Suprapubic skin (tissue), 4 donors: ENCODE results near the gene CCS. TPM values are rescaled to one million over a fixed set of nuclear protein-coding genes. Genes with fewer than 3 reads are reported as not detected.

Source experiments
- DNase-seq, 2 donors: peaks; one replicate each; pipeline ENCODE4 v3.0.0-alpha.2; 2019; ENCODE audit warnings: low spot score in 2 of 2
- H3K27ac ChIP-seq: fragments of 200-600 bp; sonication (generic); one replicate; pipeline ENCODE4 v1.5.1; 2019
- H3K27me3 ChIP-seq: fragments of 200-600 bp; sonication (generic); one replicate; pipeline ENCODE4 v1.5.1; 2019
- H3K36me3 ChIP-seq: fragments of 200-600 bp; sonication (generic); one replicate; pipeline ENCODE4 v1.5.1; 2019
- H3K4me1 ChIP-seq: fragments of 200-600 bp; sonication (generic); one replicate; pipeline ENCODE4 v1.5.1; 2019
- H3K4me3 ChIP-seq: fragments of 200-600 bp; sonication (generic); one replicate; pipeline ENCODE4 v1.5.1; 2019; ENCODE audit warnings: mild to moderate bottlenecking
- H3K9me3 ChIP-seq: fragments of 200-600 bp; sonication (generic); one replicate; pipeline ENCODE4 v1.5.1; 2019
- CTCF ChIP-seq, 2 donors: fragments of 200-600 bp in 1 of 2; fragments of 450-650 bp in 1 of 2; sonication (generic) in 1 of 2; IDR thresholded peaks; one replicate each; pipeline ENCODE4 v1.5.1; 2016 to 2019; ENCODE audit warnings: antibody characterized with exemption in 2 of 2, mild to moderate bottlenecking in 1 of 2, moderate library complexity in 1 of 2
- EP300 ChIP-seq: sonication (generic); formaldehyde crosslinking; IDR thresholded peaks from one replicate; pipeline ENCODE4 v1.6.1; 2017; ENCODE audit warnings: antibody characterized with exemption
- POLR2A ChIP-seq, 2 donors: fragments of 450-650 bp; IDR thresholded peaks; one replicate each; pipeline ENCODE4 v1.6.1; 2017; ENCODE audit warnings: antibody characterized with exemption in 2 of 2, mild to moderate bottlenecking in 2 of 2, moderate library complexity in 2 of 2
- POLR2AphosphoS5 ChIP-seq, 3 donors: sonication (generic); formaldehyde crosslinking; IDR thresholded peaks; one replicate each; pipeline ENCODE4 v1.6.1; 2017; ENCODE audit warnings: antibody characterized with exemption in 3 of 3
- WGBS: methylation state at CpG from one replicate; pipeline ENCODE4 v1.1.5; 2018; 5-methylcytosine and 5-hydroxymethylcytosine counted together
- total RNA-seq, 4 donors: library from RNA; depleted of rRNA; stranded (reverse); fragments of >200 nt; gene quantifications; one replicate each; pipeline ENCODE4 v1.1.0, GENCODE V29; 2016

CCS gene
- total RNA-seq, 4 donors from 2014 or later: 14.1 to 36.3 (median 20.2) TPM

DNA sequence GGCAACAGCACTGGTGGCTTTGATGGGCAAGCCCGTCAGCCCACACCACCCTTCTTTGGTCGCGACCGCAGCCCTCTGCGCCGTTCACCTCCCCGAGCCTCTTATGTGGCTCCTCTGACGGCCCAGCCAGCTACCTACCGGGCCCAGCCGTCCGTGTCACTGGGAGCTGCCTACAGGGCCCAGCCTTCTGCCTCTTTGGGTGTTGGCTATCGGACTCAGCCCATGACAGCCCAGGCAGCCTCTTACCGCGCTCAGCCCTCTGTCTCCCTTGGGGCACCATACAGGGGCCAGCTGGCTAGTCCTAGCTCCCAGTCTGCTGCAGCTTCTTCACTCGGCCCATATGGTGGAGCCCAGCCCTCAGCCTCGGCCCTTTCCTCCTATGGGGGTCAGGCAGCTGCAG is 31.5 kb downstream of the CCS start:
- Histone ChIP-seq H3K27me3 (no peaks in the 10 kb centered on the region), H3K4me3 (no peak overlapping the region), H3K9me3 (no peaks in the 10 kb centered on the region), H3K36me3 (peaks cover 64% of the 10 kb centered on the region), H3K27ac (no peak overlapping the region), H3K4me1 (peaks cover 33% of the 10 kb centered on the region)
- DNase-seq: no peak
- WGBS: 87% methylated on average over 6 of the region's 16 CpGs
- TF ChIP-seq EP300 (no peak), POLR2A (IDR thresholded peaks at IDR 0.05) (no peak), POLR2AphosphoS5 (IDR thresholded peaks at IDR 0.05) (no peak), CTCF (IDR thresholded peaks at IDR 0.05) (no peak)

DNA sequence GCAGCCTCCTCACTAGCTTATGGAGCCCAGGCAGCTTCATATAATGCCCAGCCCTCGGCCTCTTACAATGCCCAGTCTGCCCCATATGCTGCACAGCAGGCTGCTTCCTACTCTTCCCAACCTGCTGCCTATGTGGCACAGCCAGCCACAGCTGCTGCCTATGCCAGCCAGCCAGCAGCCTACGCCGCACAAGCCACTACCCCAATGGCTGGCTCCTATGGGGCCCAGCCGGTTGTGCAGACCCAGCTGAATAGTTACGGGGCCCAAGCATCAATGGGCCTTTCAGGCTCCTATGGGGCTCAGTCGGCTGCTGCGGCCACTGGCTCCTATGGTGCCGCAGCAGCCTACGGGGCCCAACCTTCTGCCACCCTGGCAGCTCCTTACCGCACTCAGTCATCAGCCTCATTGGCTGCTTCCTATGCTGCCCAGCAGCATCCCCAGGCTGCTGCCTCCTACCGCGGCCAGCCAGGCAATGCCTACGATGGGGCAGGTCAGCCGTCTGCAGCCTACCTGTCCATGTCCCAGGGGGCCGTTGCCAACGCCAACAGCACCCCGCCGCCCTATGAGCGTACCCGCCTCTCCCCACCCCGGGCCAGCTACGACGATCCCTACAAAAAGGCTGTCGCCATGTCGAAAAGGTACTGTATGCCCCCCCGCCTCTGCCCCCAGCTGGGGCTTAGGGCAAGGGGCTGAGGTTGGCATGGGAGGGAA is 32.2 kb downstream of the CCS start:
- Histone ChIP-seq H3K27me3 (no peaks in the 10 kb centered on the region), H3K9me3 (no peaks in the 10 kb centered on the region), H3K4me3 (no peak overlapping the region), H3K27ac (no peak overlapping the region), H3K4me1 (peaks cover 26% of the 10 kb centered on the region), H3K36me3 (peaks cover 70% of the 10 kb centered on the region)
- TF ChIP-seq POLR2AphosphoS5 (IDR thresholded peaks at IDR 0.05): no peak
- TF ChIP-seq EP300: no peak
- TF ChIP-seq POLR2A (IDR thresholded peaks at IDR 0.05): no peak
- no peak for DNase-seq
- 94% methylated on average over 17 of the region's 26 CpGs for WGBS

GRCh38 chr11:66625752-66626149 is 32.8 kb downstream of the CCS start:
- no peaks in the 10 kb centered on the region for H3K9me3 ChIP-seq
- peaks cover 72% of the 10 kb centered on the region for H3K36me3 ChIP-seq
- no peak for TF ChIP-seq POLR2AphosphoS5 (IDR thresholded peaks at IDR 0.05)
- TF ChIP-seq CTCF (IDR thresholded peaks at IDR 0.05): no peak
- no peak for TF ChIP-seq EP300
- no peak for TF ChIP-seq POLR2A (IDR thresholded peaks at IDR 0.05)
- H3K27me3 ChIP-seq: no peaks in the 10 kb centered on the region
- peaks cover 21% of the 10 kb centered on the region for H3K4me1 ChIP-seq
- WGBS: 96% methylated on average over 9 of the region's 9 CpGs
- no peak overlapping the region for H3K4me3 ChIP-seq
- H3K27ac ChIP-seq: no peak overlapping the region
- DNase-seq: no peak

DNA sequence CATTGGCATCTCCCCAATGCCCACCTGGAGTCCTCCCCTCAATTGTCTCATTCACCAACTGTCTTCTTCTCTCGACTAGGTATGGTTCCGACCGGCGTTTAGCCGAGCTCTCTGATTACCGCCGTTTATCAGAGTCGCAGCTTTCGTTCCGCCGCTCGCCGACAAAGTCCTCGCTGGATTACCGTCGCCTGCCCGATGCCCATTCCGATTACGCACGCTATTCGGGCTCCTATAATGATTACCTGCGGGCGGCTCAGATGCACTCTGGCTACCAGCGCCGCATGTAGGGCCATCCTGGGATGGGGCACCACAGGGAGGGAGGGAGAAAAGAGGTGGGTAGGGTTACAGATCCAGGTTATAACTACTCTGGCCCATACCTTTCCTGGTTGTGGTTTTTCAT is 33.4 kb downstream of the CCS start:
- 95% methylated on average over 25 of the region's 25 CpGs for WGBS
- TF ChIP-seq POLR2A (IDR thresholded peaks at IDR 0.05) (no peak), EP300 (no peak), CTCF (IDR thresholded peaks at IDR 0.05) (no peak), POLR2AphosphoS5 (IDR thresholded peaks at IDR 0.05) (no peak)
- peaks cover 15% of the 10 kb centered on the region for H3K4me1 ChIP-seq
- H3K9me3 ChIP-seq: no peaks in the 10 kb centered on the region
- H3K36me3 ChIP-seq: peaks cover 72% of the 10 kb centered on the region
- DNase-seq: no peak
- H3K27ac ChIP-seq: no peak overlapping the region
- H3K27me3 ChIP-seq: no peaks in the 10 kb centered on the region
- no peak overlapping the region for H3K4me3 ChIP-seq

DNA sequence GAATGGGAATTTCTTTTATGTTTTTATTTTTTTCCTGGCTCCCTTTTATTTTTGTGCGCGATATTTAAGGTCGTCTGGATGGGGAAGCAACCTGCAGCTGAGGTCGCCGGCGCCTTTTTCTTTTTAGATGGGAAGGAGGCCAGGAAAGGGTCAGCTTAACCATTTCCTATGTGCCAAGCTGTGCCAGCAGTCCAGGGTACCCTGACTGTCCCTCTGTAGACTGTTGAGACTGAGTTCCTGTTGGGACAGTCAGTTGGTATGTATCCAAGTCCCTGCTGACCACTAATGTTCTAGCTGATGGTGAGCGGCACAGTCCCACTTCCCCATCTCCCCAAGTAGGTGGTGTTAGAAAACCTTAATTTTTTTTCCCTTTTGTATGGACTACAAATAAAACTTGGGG is 33.9 kb downstream of the CCS start:
- TF ChIP-seq CTCF (IDR thresholded peaks at IDR 0.05): no peak
- TF ChIP-seq POLR2AphosphoS5 (IDR thresholded peaks at IDR 0.05): no peak
- no peak for TF ChIP-seq EP300
- TF ChIP-seq POLR2A (IDR thresholded peaks at IDR 0.05): no peak
- Histone ChIP-seq H3K36me3 (peaks cover 72% of the 10 kb centered on the region), H3K27ac (no peak overlapping the region), H3K4me1 (peaks cover 14% of the 10 kb centered on the region), H3K27me3 (no peaks in the 10 kb centered on the region), H3K4me3 (no peak overlapping the region), H3K9me3 (no peaks in the 10 kb centered on the region)
- WGBS: 82% methylated on average over 7 of the region's 7 CpGs
- no peak for DNase-seq
